CD4-positive, alpha-beta T cell treated with Interleukin-6 at 100 ng/mL for 8 hours (primary cell): ENCODE data around the gene P2RY6.

Experiments
- DNase-seq: peaks from one replicate; pipeline ENCODE4 v3.0.0-alpha.2; 2020; ENCODE audit warnings: mixed read lengths, low spot score

Gene P2RY6

DNA sequence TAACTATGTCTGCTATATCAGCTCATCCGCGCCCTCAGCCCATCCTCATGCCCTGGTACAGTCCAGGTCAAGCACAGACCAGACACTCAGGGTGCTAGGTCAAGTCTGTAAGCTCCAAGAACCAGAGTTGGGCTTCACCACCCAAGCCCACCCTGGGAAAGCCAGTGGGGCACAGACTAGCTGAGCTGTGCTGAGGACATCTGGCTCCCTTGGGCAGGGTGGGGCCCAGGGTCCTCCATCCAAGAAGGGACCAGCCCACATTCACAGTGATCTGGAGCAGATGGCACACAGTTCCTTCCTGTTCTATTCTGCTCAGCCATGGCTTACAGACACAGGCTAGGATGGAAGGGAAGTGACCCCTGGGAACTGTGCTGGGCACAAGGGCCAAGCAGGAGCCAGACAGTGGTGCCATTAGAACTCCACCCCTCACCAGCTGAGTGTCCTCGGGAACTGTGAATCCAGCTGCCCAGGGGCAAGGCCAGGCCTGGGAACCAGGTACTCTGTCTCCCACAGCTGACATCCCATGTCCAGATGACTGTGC, 9.1 kb downstream of the P2RY6 start:
- no peak for DNase-seq

DNA sequence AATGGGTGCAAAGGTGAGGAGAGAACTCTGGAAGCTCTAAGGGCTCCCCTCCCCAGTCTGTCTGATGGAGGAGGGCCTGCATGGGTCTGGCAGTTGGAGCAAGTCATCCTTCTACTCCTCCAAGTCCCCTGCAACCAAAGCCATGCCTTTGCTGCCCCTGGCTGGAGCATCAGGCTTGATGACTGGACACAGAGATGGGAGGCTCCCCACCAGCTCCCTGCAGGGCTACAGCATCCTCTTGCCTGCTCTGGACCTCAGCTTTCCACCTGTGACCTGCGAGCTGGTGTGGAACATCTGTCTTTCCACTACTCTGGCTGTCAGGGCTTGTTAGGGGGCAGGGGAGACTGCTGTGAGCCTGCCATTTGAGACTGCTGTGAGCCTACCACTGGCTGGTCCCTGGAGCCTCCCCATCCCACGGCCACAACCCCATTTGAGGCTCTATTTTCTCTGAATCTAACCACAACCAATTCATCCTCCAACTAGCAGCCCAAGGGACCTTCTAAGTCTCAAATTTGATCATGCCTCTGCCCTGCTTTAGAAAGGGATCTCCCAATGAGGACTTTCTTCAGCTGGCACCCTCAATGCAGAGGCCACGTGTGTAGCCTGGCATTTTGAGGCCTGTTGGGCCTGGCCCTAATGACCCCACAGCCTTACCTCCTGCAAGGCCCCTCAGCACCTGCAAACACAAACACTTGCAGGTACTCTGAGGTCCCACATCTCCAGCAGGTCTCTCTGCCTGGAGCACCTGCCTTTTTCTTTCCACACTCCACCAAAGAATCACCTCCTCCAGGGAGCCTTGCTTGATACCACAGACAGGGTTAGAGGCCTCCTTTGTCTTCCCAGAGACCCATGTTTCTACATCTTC, 9.9 kb downstream of the P2RY6 start:
- no peak for DNase-seq

DNA sequence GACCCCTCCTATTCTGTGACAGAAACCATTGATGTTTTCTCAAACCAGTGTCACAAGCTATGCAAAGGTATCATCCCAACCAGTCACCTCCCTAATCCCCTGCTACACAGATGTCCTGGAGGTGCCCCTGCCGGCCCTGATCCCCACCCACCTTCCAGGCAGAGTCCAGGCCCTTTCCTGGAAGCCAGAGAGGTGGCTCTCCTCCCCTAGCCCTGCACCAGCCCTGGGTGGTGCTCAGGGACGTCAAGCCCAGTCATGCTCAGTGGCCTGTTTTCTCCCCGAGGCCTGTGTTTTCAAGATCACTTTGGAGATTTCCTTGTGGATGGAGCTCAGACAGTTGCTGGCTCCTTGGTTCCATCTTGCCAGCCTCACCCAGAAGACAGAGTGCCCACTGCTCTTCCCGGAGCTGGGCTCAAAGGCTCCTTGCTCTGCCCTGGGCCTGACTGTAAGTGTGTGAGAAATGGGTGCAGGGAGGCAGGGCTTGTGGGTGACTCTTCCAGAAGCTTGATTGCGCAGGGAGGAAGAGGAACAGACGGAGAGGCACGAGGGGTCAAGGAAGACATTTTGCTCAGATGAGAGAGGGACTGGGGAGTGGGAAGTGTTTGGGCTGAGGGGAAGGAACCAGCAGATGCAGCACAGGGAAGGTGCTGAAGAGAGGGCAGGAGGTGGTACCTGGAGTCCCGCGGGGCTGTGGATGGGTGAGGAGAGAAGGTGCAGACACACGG, 11.3 kb downstream of the P2RY6 start:
- no peak for DNase-seq

DNA sequence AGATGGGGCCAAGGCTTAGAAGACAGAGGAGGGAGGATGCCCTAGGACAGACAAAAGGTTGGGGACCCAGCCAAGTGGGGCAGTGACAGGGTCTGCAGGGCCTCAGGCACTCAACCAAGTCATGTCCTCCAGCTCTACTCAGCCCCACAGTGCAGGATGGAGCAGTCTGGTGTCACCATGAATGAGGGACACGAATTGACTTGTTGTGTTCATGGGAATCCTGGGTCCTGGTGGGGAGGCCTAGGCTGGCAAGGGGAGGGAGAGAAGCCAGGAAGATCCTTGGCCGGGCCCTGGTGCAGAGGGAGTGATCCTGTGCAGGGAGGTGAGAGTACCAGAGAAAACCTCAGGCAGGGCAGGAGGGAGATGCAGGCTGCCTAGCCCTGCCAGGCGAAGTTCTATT, 12.0 kb downstream of the P2RY6 start:
- DNase-seq, result no peak

DNA sequence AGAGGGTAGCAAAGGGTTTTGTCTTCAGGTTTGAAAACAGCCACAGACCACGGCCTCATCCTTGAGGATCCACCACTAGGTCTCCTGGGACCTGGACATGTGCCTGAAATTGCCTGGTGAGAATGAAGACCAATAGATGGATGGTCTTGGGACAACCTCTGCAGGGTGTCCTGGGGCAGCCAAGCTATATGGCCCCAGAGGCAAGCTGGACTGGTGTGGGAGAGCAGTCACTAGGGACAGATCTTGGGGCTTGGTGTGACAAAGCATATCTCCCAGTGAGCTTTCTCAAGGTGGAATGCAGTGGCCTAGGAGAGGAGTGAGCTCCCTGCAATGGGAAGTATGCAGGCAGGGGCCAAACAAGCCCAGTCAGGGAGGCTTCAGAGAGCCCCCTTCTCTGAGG, 13.6 kb downstream of the P2RY6 start:
- no peak for DNase-seq

DNA sequence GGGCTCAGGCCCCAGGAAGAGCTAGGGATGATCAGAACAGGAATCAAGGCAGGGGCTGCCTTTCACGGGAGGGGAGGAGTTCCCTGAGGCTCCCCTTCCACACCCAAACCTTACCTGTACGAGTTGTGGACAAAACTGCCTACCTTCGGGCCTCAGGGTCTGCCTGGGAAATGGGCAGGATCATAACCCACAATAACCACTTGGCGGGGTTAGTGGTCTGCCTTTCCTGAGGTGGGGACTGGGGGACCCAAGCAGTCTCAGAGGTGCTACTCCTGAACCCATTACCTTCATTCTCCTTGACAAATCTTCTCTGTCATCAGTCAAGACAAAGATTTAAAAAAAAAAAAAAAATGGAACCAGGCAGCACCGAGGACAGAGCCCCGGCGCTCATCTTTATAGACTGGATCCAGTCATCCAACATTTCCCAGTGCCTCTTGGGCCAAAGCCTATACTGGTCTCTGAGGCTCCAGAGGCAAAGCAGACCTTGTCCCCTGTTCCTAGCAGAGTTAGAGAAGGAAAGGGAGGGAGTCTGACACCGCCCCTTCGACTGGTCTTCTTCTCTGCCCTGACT, 14.2 kb downstream of the P2RY6 start:
- DNase-seq, result no peak

DNA sequence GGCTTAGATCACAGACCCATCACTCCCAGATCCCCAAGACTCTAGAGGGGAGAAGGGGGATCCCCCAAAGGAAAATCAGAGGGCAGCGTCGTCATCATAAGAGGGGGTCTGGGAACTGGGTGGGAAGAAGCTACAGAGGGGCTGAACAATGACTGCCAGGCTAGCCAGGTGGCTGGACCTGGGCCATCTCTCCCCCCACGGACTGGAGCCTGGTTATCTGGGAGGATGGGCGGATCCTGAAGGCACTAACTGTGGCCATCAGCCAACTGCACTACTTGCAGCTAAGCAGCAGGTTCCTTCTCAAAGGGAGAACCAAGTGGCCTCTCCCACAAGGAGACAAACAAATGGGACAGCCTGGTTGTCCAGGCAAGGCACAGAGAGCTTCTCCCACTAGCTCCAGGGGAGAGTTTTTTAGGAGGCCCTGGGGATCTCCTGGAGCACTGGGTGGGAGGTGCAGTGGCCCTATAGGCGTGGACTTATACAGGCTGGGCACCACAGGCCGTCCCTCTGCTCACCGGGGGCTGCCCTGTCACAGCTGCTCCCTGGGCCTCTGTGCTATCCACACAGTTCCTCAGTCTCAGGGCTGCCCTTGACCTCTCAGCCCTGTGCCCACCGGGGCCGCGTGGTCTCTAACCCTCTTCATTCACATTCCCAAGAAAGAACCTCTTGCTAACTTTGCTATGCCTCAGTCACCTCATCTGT, 15.4 kb downstream of the P2RY6 start:
- no peak for DNase-seq

DNA sequence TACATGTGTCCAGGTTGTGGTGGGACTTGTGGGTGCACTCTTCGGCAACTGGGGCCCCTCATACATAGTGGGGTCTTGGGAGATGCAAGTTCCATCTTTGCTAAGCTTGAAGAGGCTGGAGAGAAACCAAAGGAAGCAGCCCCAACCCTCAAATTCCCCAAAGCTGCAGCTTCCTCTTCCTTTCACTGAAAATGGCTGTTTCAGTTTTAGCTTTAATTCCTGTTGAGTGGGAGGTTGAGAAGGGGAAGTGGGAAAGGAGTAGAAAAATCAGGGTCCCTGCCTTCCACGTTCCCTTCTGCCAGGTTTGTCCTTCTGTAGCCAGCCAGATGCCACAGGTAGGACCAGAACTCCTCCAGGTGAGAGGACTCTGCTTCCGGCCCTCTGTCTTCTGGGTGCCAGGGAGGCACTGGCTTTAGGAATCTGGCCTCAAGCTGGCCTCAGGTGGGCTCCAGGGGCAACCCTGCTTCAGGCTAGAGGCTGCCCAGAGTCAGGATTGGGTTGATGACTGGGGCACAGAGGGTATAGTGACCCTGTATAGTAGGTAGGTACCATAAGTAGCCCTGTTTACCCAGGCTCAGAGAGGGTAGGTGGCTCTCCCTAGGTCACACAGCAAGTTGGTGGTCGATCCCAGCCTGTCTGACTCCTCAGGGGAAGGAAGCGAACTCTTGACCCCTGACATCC, 16.2 kb downstream of the P2RY6 start:
- no peak for DNase-seq

DNA sequence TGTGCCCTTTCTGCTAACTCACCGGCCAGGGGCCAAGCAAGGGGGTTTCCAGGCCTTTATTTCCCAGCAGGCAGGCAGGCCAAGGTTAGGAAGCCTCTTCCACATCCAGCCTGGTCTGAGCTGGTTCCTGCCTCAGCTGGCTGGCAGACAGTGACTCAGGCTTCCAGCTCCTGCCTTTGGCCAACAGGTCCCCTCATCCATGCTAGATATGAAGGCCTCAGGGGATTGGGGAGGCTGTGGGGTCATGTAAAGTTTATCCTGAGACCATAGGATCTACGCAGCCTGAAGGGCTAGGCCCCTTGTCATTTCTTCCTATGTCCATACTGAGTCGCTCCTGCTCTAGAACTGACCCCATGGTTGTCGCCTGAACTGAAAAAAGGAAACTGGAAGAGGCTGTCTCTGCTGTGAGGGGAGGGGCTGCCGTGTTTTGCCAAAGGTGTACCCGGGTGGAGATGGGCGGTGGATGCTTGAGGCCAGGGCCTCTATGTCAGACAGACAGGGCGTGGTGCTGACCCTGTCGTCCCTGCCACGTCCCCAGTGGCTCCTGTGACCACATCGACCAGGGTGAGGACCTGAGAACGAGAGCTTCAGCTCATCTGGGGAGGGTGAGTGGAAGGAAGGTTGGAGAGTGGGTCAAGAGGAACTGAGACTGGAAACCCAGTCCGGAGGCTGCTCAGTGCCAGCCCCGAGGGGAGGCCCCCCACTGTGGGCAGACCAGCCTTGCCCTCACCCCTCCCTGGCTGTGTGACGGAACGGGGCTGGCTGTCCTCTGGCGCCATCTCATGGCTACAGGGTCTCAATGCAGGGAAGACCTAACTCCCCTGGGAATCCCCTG, 17.0 kb downstream of the P2RY6 start:
- peak; percentile 42 for DNase-seq

DNA sequence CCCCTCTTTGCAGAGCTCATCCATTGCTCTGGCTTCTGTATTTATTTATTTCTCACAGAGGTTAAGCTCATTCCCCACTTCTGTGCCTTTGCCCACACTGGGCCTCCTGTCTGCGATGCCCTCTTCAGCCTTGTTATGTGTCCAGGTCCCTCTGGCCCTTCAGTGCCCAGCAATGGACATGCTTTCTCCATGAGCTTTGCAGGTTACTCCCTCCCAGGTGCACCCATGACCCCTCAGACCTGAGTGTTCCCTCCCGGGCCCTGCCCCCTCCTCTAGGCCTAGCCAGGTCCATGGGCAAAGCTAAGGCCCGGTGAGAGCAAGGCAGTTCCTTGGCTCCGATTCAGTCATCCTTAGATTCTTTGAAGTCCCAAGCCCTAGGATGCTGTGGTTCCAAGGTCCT, 18.4 kb downstream of the P2RY6 start:
- DNase-seq, result no peak

DNA sequence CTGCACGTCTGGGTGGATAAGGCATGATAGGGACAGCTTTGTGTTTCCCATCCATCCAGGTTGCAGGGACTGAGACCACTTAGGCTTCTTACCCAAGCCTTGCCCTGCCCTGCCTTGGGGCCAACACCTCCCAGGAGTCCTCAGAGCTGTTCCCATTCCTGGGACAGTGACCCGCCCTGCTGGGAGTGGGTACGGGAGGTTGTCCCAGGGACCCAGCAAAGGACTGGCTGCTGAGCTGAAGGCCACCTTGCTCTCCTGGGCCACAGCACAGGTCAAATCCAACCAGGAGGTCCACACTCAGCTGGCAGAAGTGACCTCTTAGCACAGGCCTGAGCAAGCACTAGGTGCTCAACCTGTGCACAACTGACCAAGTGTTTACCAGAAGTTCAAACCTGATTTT, 19.1 kb downstream of the P2RY6 start:
- no peak for DNase-seq

DNA sequence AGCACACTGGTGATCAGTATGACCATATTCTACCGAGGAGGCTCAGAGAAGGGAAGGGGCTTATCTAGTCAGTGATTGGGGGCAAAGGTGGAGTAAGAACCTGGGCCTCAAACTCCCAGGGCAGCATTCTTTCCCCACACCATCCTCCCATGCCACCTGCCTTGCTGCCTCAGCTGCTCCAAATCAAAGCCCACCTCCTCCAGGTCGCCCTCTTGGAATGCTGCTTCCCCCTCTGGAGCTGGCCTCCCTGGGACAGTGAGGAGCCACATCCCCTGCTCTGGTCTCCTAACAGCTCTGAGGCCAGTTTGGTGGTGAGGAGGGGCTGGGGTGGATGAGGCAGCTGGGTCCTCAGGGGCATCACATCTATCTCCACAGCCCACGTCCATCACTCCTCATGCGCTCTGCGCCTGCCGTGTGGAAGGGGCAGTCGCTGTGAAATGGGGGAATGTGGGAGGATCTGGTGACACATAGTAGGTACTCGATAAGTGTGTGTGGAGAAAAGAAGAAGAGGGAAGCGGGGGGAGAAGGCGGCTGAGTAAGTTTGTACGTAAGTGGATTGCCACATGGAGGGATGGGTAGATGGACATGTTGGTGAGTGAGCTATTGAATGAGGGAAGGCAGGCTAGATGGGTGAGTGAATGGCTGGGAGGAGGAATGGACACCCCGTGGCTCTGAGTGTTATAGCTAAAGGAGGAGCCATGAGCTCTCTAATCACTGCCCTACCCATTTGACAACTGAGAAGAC, 19.8 kb downstream of the P2RY6 start:
- no peak for DNase-seq

DNA sequence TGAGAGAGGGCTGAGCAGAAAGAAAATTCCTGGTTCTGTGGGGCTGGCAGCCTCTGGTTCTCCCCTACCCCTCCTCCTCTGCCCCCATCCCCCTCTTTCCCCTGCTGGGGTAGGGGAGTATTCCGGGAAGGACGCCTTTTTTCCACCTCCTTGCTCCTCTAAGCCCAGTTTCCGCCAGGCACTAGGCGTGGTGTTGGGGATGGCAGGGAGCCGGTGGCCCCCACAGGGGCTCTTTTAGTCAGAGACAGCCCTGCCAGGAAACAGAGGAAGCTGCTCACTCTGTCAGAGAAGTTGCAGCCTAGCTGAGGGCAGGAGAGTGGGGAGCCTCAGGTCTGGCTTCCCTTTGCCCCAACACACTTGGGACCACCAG, 20.4 kb downstream of the P2RY6 start:
- DNase-seq, result no peak

DNA sequence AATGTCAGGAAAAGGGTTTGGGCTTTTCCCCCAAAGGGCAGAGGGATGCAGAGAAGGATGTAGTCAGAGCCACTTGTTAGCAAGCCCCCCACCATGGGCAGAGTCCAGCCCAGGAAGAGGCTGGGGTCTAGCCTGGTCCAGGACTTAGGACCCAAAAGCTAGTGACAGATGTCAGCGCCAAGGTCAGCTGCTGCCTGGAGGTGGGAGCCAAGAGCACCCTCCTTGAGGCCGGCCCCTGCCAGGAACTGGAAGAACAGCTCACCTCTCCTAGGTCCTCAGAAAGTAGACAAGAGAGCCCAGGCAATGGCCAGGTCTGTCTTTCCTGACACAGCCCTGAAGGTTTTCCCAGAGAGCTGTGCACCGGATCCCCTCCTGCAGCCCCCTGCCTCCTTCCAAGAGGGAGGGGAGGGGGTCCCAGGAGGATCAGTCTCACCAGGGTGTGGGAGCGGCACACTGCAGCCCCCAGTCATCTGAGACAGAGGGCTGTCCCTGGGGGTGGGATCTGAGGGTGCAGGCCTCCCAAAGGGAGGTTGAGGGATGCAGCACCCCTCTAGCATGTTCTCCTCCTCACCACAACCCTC, 21.3 kb downstream of the P2RY6 start:
- no peak for DNase-seq

DNA sequence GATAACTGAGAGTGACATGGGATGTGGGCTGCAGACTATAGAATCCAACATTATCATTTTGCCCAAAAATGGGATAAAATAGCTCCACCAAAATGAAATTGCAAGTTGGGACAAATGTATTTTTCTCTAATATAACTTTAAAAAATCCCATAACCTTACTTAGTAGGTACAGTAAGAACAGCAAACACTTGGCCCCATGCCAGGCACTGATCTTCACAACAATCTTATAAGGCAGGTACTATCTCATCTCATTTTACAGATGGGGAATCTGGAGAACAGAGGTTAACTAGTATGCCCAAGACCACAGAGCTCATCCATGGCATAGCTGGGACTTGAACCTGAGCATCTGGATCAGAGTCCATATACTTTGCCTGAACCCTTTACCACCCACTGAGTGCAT, 22.5 kb downstream of the P2RY6 start:
- DNase-seq, result no peak

DNA sequence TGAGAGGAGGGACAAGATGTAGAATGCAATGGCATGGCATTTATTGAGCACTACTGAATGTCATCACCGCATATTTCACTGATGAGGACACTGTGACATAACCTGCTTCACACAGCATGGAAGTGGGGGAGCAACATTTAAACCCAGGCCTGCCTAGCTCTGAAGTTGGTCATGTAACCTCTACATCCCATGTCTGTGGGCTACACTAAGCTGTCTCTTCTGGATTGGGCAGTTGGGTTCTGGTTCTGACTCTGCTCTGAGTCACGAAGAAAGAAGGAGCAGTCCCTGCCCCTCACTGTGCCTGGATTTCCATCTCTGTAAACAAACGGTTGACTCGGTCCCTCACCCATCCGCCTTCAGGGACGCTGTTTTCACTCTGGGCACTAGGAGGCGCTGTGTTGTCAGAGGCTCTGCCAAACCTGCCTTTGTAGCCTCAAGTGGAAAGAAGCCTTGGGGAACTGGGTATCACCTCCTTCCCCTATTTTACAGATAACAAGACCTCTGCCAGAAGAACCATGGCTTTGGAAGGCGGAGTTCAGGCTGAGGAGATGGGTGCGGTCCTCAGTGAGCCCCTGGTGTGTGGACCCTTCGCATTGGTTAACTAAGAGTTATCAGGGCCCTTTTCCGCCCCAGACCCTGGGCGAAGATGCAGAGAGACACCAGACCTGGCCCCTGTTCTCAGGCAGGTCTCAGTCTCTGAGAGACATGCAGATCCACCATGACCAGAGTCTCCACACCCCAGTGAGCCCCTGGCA, 23.3 kb downstream of the P2RY6 start:
- DNase-seq, result peak; percentile 63

DNA sequence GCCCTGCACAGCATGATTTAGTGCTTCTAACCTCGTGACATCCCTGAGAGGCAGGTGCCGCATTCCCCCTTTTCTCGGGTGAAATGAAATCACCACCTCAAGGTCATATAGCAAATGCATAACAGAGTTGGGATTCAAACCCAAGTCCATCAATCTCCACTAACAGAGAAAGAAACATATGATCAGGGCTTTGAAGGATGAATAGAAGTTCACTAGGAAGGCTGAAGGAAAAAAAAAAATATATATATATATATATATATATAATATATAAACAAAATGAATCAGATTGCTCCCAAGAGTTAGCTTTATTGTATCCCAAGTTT, 23.8 kb downstream of the P2RY6 start:
- DNase-seq, result no peak

DNA sequence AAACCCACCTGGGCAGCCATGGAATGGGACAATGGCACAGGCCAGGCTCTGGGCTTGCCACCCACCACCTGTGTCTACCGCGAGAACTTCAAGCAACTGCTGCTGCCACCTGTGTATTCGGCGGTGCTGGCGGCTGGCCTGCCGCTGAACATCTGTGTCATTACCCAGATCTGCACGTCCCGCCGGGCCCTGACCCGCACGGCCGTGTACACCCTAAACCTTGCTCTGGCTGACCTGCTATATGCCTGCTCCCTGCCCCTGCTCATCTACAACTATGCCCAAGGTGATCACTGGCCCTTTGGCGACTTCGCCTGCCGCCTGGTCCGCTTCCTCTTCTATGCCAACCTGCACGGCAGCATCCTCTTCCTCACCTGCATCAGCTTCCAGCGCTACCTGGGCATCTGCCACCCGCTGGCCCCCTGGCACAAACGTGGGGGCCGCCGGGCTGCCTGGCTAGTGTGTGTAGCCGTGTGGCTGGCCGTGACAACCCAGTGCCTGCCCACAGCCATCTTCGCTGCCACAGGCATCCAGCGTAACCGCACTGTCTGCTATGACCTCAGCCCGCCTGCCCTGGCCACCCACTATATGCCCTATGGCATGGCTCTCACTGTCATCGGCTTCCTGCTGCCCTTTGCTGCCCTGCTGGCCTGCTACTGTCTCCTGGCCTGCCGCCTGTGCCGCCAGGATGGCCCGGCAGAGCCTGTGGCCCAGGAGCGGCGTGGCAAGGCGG, 24.5 kb downstream of the P2RY6 start:
- no peak for DNase-seq

DNA sequence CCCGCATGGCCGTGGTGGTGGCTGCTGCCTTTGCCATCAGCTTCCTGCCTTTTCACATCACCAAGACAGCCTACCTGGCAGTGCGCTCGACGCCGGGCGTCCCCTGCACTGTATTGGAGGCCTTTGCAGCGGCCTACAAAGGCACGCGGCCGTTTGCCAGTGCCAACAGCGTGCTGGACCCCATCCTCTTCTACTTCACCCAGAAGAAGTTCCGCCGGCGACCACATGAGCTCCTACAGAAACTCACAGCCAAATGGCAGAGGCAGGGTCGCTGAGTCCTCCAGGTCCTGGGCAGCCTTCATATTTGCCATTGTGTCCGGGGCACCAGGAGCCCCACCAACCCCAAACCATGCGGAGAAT, 25.1 kb downstream of the P2RY6 start:
- DNase-seq, result no peak
